Tibial artery (tissue), 4 donors: ENCODE data around the gene RIPOR3.

Experiments used
- DNase-seq, 2 donors: peaks; one replicate each; pipeline ENCODE4 v3.0.0-alpha.2; 2019
- H3K27ac ChIP-seq, 2 donors: fragments of 200-600 bp; sonication (generic) in 1 of 2; 1 replicate in 1 of 2; 2 replicates in 1 of 2; pipeline ENCODE4 v1.5.1; 2018 to 2019; ENCODE audit warnings: mild to moderate bottlenecking in 1 of 2
- H3K27me3 ChIP-seq, 2 donors: fragments of 200-600 bp; sonication (generic) in 1 of 2; one replicate each; pipeline versions ENCODE4 v1.5.1 to v1.6.0; 2016 to 2019
- H3K36me3 ChIP-seq, 3 donors: fragments of 200-600 bp; sonication (generic) in 2 of 3; one replicate each; pipeline ENCODE4 v1.5.1; 2016 to 2019; ENCODE audit warnings: mild to moderate bottlenecking in 2 of 3
- H3K4me1 ChIP-seq, 4 donors: fragments of 200-600 bp; sonication (generic) in 2 of 4; 1 replicate in 3 of 4; 2 replicates in 1 of 4; pipeline ENCODE4 v1.5.1; 2016 to 2019
- H3K4me3 ChIP-seq, 2 donors: fragments of 200-600 bp; sonication (generic) in 1 of 2; 1 replicate in 1 of 2; 2 replicates in 1 of 2; pipeline ENCODE4 v1.5.1; 2018 to 2019; ENCODE audit warnings: mild to moderate bottlenecking in 2 of 2
- H3K9me3 ChIP-seq, 3 donors: fragments of 200-600 bp; sonication (generic) in 1 of 3; one replicate each; pipeline ENCODE4 v1.5.1; 2016 to 2019
- CTCF ChIP-seq, 2 experiments: fragments of 200-600 bp in 1 of 2; fragments of 450-650 bp in 1 of 2; IDR thresholded peaks; one replicate each; pipeline ENCODE4 v1.5.1; 2017 to 2019; ENCODE audit warnings: antibody characterized with exemption in 2 of 2, mild to moderate bottlenecking in 1 of 2, moderate library complexity in 1 of 2
- intact Hi-C: fragments of 100-400 bp; cut with DNase I; formaldehyde crosslinking; loops from one replicate; pipeline ENCODE4 v1.15.0; 2023; ENCODE audit warnings: low total_unique reads

The RIPOR3 gene

DNA sequence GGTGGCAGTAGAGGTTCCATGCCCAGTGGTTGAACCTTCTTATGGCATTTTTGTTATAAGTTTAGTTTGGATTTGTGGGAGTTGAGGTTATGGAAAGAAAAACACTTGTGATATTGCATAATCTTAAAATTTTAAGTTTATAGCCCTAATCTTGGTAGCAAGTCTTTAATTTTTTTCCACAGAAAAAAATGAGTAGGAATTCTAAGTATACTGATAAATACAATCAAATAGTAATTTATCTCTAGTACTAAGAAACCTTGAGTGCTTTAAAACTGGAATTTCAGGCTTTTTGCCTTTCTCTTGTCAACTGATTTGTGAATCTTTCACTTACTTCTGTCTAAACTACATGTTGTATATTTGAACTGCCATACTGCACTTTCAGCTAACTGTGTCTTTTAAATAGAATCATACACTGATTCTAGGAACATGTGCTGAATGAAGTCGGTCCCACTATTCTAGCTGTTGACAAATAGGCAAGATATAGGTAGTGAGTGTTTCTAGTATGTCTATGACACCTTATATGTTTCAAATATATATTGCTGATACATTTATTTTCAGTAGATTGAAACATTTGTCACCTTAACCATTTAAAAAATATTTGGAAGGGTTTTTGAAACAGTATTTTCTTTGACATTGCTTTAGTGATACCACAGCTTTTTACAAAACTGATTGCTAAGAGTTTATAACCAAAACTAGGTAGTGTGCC, 42.5 kb upstream of the RIPOR3 start:
- no peaks in the 10 kb centered on the region for H3K27me3 ChIP-seq
- H3K4me3 ChIP-seq = peak overlapping the region; percentile 13 to 94
- H3K4me1 ChIP-seq = peaks cover 4 to 29% (median 22%) of the 10 kb centered on the region in 4 donors
- H3K36me3 ChIP-seq = peaks cover 0 to 3% (median 0%) of the 10 kb centered on the region in 3 donors
- no peak for TF ChIP-seq CTCF (IDR thresholded peaks at IDR 0.05)
- H3K9me3 ChIP-seq = no peaks in the 10 kb centered on the region
- intact Hi-C loops = loop anchor here (10.0 kb wide), 1 partner anchor 249 kb away; no protein-coding TSS in a partner anchor
- DNase-seq = no peak
- H3K27ac ChIP-seq = peak overlapping the region; percentile 5 to 18

DNA sequence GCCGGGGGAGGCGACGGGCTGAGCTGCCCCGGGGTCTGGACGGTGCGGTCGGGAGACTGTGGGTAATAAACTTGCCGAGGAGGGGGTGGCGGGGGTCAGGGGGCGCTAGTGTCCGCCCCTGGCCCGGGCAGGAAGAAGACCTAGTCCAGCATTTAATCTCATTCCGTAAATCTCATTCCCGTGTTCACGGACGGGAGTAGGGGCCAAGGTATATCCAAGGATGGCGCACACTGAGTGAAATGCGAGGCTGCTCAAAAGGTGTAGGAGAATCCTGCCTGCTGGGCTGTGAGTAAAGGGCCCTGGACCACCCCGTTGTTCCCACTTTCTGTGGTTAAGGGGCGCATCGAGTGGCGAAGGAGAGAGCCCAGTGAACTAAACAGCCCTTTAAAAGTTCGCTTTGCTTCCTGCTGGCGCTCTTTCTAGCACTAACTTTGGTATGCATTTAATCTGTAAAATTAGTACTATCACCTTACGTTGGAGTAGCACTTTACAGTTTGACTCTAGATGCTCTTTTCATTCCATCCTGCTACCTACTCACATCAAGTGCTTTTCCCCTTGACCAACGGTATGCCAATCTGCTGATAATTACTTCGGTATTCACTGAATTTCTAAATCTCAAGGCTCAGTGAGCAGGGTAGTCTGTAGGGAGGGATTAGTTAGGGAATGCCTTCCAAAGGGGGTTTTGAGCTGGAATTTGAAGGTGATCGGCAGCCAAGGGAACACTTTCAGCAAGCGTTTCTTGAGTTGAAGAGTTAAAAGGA, 40.8 kb upstream of the RIPOR3 start:
- intact Hi-C loops = loop anchor here (10.0 kb wide), 1 partner anchor 247 kb away; no protein-coding TSS in a partner anchor
- TF ChIP-seq CTCF (IDR thresholded peaks at IDR 0.05) = no peak
- Histone ChIP-seq H3K27ac (peak overlapping the region; percentile 86 to 89), H3K4me1 (peaks cover 4 to 29% (median 22%) of the 10 kb centered on the region in 4 donors), H3K27me3 (no peaks in the 10 kb centered on the region), H3K9me3 (no peaks in the 10 kb centered on the region), H3K36me3 (no peaks in the 10 kb centered on the region), H3K4me3 (peak overlapping the region; percentile 83 to 94)
- DNase-seq = no peak

GRCh38 chr20:50731055-50731929, 40.0 kb upstream of the RIPOR3 start, which contains the start of gene PARD6B:
Gene PARD6B, plus strand, starts transcription at chr20:50731580. Its CDS starts 207 bp downstream, at chr20:50731787.
- intact Hi-C loops = loop anchor here (10.0 kb wide), 1 partner anchor 246 kb away; no protein-coding TSS in a partner anchor
- no peak for TF ChIP-seq CTCF (IDR thresholded peaks at IDR 0.05)
- H3K4me1 ChIP-seq = peaks cover 4 to 29% (median 22%) of the 10 kb centered on the region in 4 donors

DNA sequence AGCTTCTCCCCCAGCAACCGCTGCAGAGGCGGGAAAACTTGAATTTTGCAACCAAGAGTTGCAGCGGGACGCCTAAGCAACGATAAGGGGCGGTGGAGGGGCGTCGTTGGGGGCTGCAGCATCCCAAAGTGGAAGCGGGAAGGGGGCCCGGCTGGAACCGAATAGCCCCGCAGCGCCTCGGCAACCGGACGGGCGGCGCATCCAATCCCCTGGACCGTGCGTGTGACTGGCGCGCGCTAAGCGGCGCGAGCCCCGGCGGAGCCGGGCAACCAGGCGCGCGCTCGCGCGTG, 39.4 kb upstream of the RIPOR3 start:
- peak overlapping the region; percentile 83 to 94 for H3K4me3 ChIP-seq
- no peaks in the 10 kb centered on the region for H3K27me3 ChIP-seq
- intact Hi-C loops = loop anchor here (10.0 kb wide), 1 partner anchor 246 kb away; no protein-coding TSS in a partner anchor
- peaks cover 4 to 35% (median 22%) of the 10 kb centered on the region in 4 donors for H3K4me1 ChIP-seq
- TF ChIP-seq CTCF (IDR thresholded peaks at IDR 0.05) = no peak
- no peaks in the 10 kb centered on the region for H3K36me3 ChIP-seq
- peak overlapping the region; percentile 86 to 89 for H3K27ac ChIP-seq
- H3K9me3 ChIP-seq = no peaks in the 10 kb centered on the region
- no peak for DNase-seq

More at GRCh38 chr20:50731055-50731929, 40.0 kb upstream of the RIPOR3 start, which contains the start of gene PARD6B:
- Histone ChIP-seq H3K36me3 (no peaks in the 10 kb centered on the region), H3K9me3 (no peaks in the 10 kb centered on the region), H3K27ac (peak within 1 kb of the TSS; percentile 86 to 89), H3K27me3 (no peaks in the 10 kb centered on the region), H3K4me3 (peak within 1 kb of the TSS; percentile 83 to 94)
- DNase-seq = peak; percentile 94 to 98
